ENCODE data around the gene PSENEN. TPM values are rescaled to one million over a fixed set of nuclear protein-coding genes. Genes with fewer than 3 reads are reported as not detected.

PSENEN gene
- total and polyA plus RNA-seq, 5 donors from 2014 or later, result 21.1 to 99.6 (median 68.9) TPM

DNA sequence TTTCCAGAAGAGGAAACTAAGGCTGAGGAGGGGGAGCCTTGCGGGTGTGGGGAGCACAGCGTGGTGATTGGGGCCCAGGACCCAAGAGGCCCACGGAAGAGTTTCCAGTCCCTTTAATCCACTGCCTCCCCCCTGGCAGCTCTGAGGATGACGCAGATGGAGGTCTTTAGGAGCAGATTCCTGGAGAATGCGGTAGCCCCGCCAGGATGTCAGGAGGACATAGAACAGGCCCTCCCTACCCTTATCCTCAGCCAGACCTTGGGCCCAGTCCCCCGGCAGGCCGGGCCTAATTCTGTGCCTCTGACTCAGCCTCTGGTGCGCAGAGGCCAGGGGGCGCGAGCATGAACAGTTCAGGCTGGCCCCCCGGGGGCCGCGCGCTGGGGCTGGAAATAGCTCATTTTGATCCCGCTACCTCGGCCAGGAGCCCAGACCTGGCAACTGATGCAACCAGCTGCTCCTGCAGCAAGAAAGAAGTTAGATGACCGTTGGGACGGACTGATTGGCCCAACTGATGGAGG is 11.8 kb downstream of the PSENEN start:
- Mint-ChIP-seq H3K4me1 (peaks cover 0 to 51% (median 6%) of the 10 kb centered on the region in 4 donors), H3K9me3 (no peaks in the 10 kb centered on the region), H3K36me3 (peaks cover 6% of the 10 kb centered on the region), H3K27me3 (peaks cover 6% of the 10 kb centered on the region), H3K4me3 (peak overlapping the region; percentile 95 to 99 (median 99)), H3K27ac (peak overlapping the region in 1 of 3 donors; percentile 96)
- Histone ChIP-seq H3K27ac (ENCODE audit: insufficient read depth, low read length, poor library complexity, severe bottlenecking) (peak overlapping the region; percentile 58), H3K27me3 (ENCODE audit: control insufficient read depth, insufficient read depth, low read length) (no peaks in the 10 kb centered on the region), H3K9me3 (ENCODE audit: control insufficient read depth in 2 of 2, low read length in 2 of 2) (no peaks in the 10 kb centered on the region), H3K4me1 (ENCODE audit: control insufficient read depth, insufficient read depth, low read length, poor library complexity, severe bottlenecking) (peaks cover 44% of the 10 kb centered on the region), H3K4me3 (ENCODE audit: low read depth, low read length) (peak overlapping the region; percentile 37), H3K36me3 (ENCODE audit: control insufficient read depth, insufficient read depth, low read length) (peaks cover 25% of the 10 kb centered on the region)
- ATAC-seq (ENCODE audit: low read depth in 2 of 2) (no peak), DNase-seq (no peak)

- peak; percentile 97 to 98 for ATAC-seq (ENCODE audit: low read depth in 2 of 2)
- peaks cover 0 to 51% (median 6%) of the 10 kb centered on the region in 4 donors for H3K4me1 Mint-ChIP-seq
- H3K9me3 Mint-ChIP-seq, result no peaks in the 10 kb centered on the region
Measured at GRCh38 chr19:35757749-35758608, 12.5 kb downstream of the PSENEN start, which contains the start of gene PROSER3. TSS of gene PROSER3 (plus strand) at chr19:35758176. CDS start at chr19:35758216, 40 bp downstream.

DNA sequence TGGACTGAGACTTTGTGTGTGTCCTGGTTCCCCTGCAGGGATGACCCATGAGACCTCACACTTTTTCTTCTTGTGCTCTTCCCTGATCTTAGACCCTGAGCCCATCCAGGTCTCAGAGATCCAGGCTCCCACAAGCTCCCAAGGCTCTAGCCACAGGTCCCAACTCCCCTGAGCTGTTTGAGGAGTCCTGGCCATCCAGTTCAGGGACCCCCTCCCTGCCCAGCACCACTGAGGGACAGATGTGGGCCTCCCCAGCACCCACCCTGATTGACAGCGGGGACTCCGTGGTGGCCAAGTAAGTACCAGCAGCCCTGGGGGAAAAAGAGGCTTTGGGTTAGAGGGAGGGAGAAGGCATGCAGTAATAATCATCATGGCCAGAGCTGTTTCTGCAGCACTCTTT is 14.2 kb downstream of the PSENEN start:
- Mint-ChIP-seq H3K36me3 (peaks cover 7% of the 10 kb centered on the region), H3K4me3 (peak overlapping the region; percentile 68 to 99 (median 97)), H3K27ac (no peak overlapping the region), H3K4me1 (peaks cover 0 to 47% (median 6%) of the 10 kb centered on the region in 4 donors), H3K27me3 (peaks cover 6% of the 10 kb centered on the region), H3K9me3 (no peaks in the 10 kb centered on the region)
- no peaks in the 10 kb centered on the region for H3K27me3 ChIP-seq (ENCODE audit: control insufficient read depth, insufficient read depth, low read length)
- ATAC-seq (ENCODE audit: low read depth in 2 of 2), result no peak
- no peak for DNase-seq
- peaks cover 15% of the 10 kb centered on the region for H3K36me3 ChIP-seq (ENCODE audit: control insufficient read depth, insufficient read depth, low read length)
- no peaks in the 10 kb centered on the region for H3K9me3 ChIP-seq (ENCODE audit: control insufficient read depth in 2 of 2, low read length in 2 of 2)
- H3K4me3 ChIP-seq (ENCODE audit: low read depth, low read length), result no peak overlapping the region
- H3K27ac ChIP-seq (ENCODE audit: insufficient read depth, low read length, poor library complexity, severe bottlenecking), result no peak overlapping the region
- H3K4me1 ChIP-seq (ENCODE audit: control insufficient read depth, insufficient read depth, low read length, poor library complexity, severe bottlenecking), result peaks cover 44% of the 10 kb centered on the region

More at GRCh38 chr19:35757749-35758608, 12.5 kb downstream of the PSENEN start, which contains the start of gene PROSER3:
- peaks cover 7% of the 10 kb centered on the region for H3K36me3 Mint-ChIP-seq
- Histone ChIP-seq H3K36me3 (ENCODE audit: control insufficient read depth, insufficient read depth, low read length) (peaks cover 20% of the 10 kb centered on the region), H3K4me1 (ENCODE audit: control insufficient read depth, insufficient read depth, low read length, poor library complexity, severe bottlenecking) (peaks cover 44% of the 10 kb centered on the region), H3K9me3 (ENCODE audit: control insufficient read depth in 2 of 2, low read length in 2 of 2) (no peaks in the 10 kb centered on the region), H3K27me3 (ENCODE audit: control insufficient read depth, insufficient read depth, low read length) (no peaks in the 10 kb centered on the region), H3K4me3 (ENCODE audit: low read depth, low read length) (peak within 1 kb of the TSS; percentile 92), H3K27ac (ENCODE audit: insufficient read depth, low read length, poor library complexity, severe bottlenecking) (peak within 1 kb of the TSS; percentile 94)
- H3K27me3 Mint-ChIP-seq, result peaks cover 6% of the 10 kb centered on the region
- DNase-seq, result peak; percentile 98 to 100 (median 100)
- H3K27ac Mint-ChIP-seq, result peak within 1 kb of the TSS; percentile 76 to 97 (median 96)
- H3K4me3 Mint-ChIP-seq, result peak within 1 kb of the TSS; percentile 95 to 99 (median 99)

DNA sequence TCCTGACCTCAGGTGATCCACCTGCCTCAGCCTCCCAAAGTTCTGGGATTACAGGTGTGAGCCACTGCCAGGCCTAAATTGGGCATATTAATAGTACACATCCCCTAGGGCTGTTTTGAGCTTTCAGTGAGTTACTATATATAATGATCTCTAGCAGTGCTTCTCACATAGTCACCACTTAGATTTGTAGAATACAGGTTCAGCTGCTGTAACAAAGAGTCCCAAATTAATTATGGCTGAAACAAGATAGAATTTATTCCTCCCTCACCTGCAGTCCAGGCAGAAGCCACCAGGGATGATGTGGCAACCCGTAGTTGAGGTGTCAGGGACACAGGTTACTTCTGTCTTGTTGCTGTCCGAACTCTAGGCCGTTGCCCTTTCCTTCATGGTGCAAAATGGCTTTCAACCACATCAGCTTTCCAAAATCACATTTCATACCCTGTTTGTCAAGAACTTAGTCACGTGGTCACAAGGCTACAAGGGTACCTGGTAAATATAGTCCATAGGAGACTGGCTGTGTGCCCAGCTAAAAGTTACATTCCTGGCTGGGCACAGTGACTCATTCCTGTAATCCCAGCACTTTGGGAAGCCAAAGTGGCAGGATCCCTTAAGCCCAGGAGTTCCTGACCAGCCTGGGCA is 15.4 kb downstream of the PSENEN start:
- ATAC-seq (ENCODE audit: low read depth in 2 of 2) (no peak), DNase-seq (no peak)
- H3K9me3 Mint-ChIP-seq, result no peaks in the 10 kb centered on the region
- peaks cover 35% of the 10 kb centered on the region for H3K4me1 ChIP-seq (ENCODE audit: control insufficient read depth, insufficient read depth, low read length, poor library complexity, severe bottlenecking)
- H3K36me3 ChIP-seq (ENCODE audit: control insufficient read depth, insufficient read depth, low read length), result peaks cover 22% of the 10 kb centered on the region
- H3K4me3 Mint-ChIP-seq, result peak overlapping the region in 2 of 4 donors; percentile 2 to 95
- H3K27ac ChIP-seq (ENCODE audit: insufficient read depth, low read length, poor library complexity, severe bottlenecking), result no peak overlapping the region
- H3K9me3 ChIP-seq (ENCODE audit: control insufficient read depth in 2 of 2, low read length in 2 of 2), result no peaks in the 10 kb centered on the region
- H3K4me3 ChIP-seq (ENCODE audit: low read depth, low read length), result no peak overlapping the region
- H3K27me3 Mint-ChIP-seq, result peaks cover 6% of the 10 kb centered on the region
- H3K4me1 Mint-ChIP-seq, result peaks cover 0 to 42% (median 6%) of the 10 kb centered on the region in 4 donors
- H3K27me3 ChIP-seq (ENCODE audit: control insufficient read depth, insufficient read depth, low read length), result no peaks in the 10 kb centered on the region
- peaks cover 10% of the 10 kb centered on the region for H3K36me3 Mint-ChIP-seq
- H3K27ac Mint-ChIP-seq, result no peak overlapping the region

- ATAC-seq (ENCODE audit: low read depth in 2 of 2) (no peak), DNase-seq (no peak)
- H3K4me3 Mint-ChIP-seq, result peak overlapping the region in 1 of 4 donors; percentile 31
- peaks cover 28% of the 10 kb centered on the region for H3K36me3 ChIP-seq (ENCODE audit: control insufficient read depth, insufficient read depth, low read length)
- H3K4me1 ChIP-seq (ENCODE audit: control insufficient read depth, insufficient read depth, low read length, poor library complexity, severe bottlenecking), result peaks cover 2% of the 10 kb centered on the region
- H3K27me3 ChIP-seq (ENCODE audit: control insufficient read depth, insufficient read depth, low read length), result no peaks in the 10 kb centered on the region
- no peaks in the 10 kb centered on the region for H3K9me3 ChIP-seq (ENCODE audit: control insufficient read depth in 2 of 2, low read length in 2 of 2)
- no peak overlapping the region for H3K27ac ChIP-seq (ENCODE audit: insufficient read depth, low read length, poor library complexity, severe bottlenecking)
- H3K4me3 ChIP-seq (ENCODE audit: low read depth, low read length), result no peak overlapping the region
- no peaks in the 10 kb centered on the region for H3K9me3 Mint-ChIP-seq
- H3K27ac Mint-ChIP-seq, result no peak overlapping the region
- H3K27me3 Mint-ChIP-seq, result no peaks in the 10 kb centered on the region
- H3K4me1 Mint-ChIP-seq, result peaks cover 0 to 12% (median 0%) of the 10 kb centered on the region in 4 donors
- peaks cover 15% of the 10 kb centered on the region for H3K36me3 Mint-ChIP-seq
Measured at GRCh38 chr19:35764432-35765315, 19.2 kb downstream of the PSENEN start.

GRCh38 chr19:35766571-35767104 is 21.2 kb downstream of the PSENEN start:
- Mint-ChIP-seq H3K9me3 (no peaks in the 10 kb centered on the region), H3K4me1 (peaks cover 0 to 5% (median 0%) of the 10 kb centered on the region in 4 donors), H3K36me3 (peaks cover 15% of the 10 kb centered on the region), H3K27me3 (no peaks in the 10 kb centered on the region), H3K4me3 (peak overlapping the region in 1 of 4 donors; percentile 61), H3K27ac (no peak overlapping the region)
- Histone ChIP-seq H3K27me3 (ENCODE audit: control insufficient read depth, insufficient read depth, low read length) (no peaks in the 10 kb centered on the region), H3K27ac (ENCODE audit: insufficient read depth, low read length, poor library complexity, severe bottlenecking) (no peak overlapping the region), H3K36me3 (ENCODE audit: control insufficient read depth, insufficient read depth, low read length) (peaks cover 22% of the 10 kb centered on the region), H3K4me3 (ENCODE audit: low read depth, low read length) (no peak overlapping the region), H3K9me3 (ENCODE audit: control insufficient read depth in 2 of 2, low read length in 2 of 2) (no peaks in the 10 kb centered on the region), H3K4me1 (ENCODE audit: control insufficient read depth, insufficient read depth, low read length, poor library complexity, severe bottlenecking) (no peaks in the 10 kb centered on the region)
- DNase-seq (no peak), ATAC-seq (ENCODE audit: low read depth in 2 of 2) (no peak)

All from CD4-positive, CD25-positive, alpha-beta regulatory T cell (primary cell).